HG02759 (cell line): Measurements from ENCODE around the gene GRAMD1B.
"Not testable (repeated sequence)": the region's sequence is repeated elsewhere in the genome, so short reads cannot be mapped to it uniquely, and the experiment has no call there.

Source experiments
- ATAC-seq: cut with Tn5 transposase; IDR thresholded peaks from one replicate; pipeline ENCODE4 v1.9.1; 2021; ENCODE audit warnings: mild to moderate bottlenecking, moderate library complexity; ENCODE audit not compliant: unreplicated experiment

The GRAMD1B gene

DNA sequence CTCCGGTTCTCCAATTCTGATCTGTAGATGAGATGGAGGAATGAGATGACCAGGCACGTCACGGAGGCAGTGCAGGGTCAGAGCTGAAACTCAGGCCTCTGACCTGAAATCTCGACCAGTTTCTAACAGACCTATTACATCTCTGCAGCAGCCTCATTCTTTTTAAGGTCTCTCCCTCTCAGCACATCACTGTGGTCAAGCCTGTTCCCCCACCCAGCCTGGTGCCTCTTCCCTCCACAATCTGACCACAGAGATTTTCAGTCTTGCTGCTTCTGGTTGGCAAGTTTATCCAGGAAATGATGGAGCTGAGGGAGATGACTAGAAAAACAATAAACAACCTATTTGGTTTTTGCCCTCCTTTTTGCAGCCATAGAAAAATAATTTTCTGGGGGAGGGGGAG, 9.5 kb downstream of the GRAMD1B start:
- ATAC-seq, result no peak

DNA sequence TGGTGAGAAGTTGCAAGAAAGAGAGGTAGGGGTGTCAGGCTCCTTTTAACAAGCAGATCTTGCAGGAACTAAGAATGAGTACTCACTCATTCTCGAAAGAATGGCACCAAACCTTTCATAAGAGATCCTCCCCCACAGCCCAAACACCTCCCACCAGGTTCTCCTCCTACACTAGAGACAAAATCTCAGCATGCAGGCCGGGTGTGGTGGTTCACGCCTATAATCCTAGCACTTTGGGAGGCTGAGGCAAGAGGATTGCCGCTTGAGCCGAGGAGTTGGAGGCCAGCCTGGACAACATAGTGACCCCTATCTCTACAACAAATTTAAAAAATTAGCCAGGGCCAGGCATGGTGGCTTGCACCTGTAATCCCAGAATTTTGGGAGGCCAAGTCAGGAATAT, 11.1 kb downstream of the GRAMD1B start:
- no peak for ATAC-seq

DNA sequence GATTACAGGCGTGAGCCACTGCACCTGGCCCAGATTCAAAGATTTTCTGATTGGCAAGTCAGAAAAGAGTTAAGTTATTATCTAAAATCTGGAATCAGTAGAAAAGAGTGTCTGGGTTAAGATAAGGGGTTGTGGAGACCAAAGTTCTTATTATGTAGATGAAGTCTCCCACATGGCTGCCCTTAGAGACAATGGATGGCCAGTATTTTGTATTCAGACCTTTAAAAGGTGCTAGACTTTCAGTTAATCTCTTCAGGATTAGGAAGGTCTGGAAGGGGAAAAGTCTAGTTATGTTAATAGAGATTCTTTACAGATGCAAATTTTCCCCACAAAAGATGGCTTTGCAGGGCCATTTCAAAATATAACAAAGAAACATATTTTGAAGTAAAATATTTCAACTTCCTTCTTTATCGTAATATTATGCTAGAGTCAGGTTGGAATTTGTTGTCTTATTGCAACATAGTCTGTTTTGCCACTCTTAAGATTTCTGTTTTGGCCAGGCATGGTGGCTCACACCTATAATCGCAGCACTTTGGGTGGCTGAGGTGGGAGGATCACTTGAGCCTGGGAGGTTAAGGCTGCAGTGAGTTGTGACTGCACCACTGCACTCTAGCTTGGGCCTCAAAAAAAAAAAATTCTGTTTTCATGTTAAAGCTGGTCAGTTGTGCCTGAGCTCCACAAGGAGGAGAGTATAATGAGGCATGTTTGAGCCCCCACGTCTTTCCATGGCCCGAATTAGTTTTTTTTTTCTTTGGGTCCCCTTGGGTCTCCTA, 14.0 kb downstream of the GRAMD1B start:
- ATAC-seq, result no peak

GRCh38 chr11:123448823-123449222, 18.8 kb downstream of the GRAMD1B start:
- ATAC-seq, result no peak

DNA sequence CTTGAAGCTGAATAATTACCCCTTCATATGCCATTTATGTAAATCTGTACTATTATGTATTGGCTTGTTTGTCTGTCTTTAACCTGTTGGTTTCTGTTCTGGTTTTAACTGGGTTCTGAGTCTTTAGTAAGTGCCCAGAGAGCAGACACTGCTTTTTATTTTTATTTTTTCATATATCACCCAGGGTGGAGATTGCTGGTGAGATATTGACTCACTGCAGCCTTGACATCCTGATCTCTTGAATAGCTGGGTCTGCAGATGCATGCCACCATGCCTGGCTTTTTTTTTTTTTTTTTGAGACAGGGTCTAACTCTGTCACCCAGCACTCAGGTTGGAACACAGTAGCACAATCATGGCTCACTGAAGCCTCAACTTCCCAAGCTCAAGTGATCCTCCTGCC, 19.4 kb downstream of the GRAMD1B start:
- ATAC-seq, result no peak

GRCh38 chr11:123450623-123451022, 20.6 kb downstream of the GRAMD1B start:
- ATAC-seq, result no peak

DNA sequence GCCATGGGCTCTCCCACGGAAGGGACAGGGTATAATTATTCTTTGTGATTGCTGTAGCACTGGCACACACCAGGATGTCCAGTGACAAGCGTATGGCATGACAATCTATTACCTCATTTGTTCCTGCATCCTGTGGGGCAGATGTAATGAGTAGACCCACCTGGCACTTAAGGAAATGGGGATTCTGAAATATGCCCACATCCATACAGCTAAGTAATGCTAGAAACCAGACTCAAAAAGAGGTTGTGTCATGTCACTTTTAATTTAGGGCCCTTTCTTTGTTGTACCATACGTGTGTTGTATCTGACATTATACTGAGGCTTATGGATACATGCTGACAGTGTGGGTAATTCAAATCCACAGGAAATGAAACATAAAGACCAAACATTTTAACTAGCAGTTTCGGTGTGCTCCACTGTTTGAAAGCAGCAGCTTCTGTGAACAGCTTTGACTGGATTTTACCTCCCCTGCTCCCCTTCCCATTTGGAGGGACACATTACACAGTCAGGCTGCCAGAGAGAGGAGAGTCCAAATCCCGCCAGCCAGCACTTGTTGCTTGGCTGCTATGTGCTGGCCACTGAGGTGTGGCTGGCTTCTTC, 21.2 kb downstream of the GRAMD1B start:
- no peak for ATAC-seq

GRCh38 chr11:123452794-123453193, 22.7 kb downstream of the GRAMD1B start:
- ATAC-seq, result no peak

DNA sequence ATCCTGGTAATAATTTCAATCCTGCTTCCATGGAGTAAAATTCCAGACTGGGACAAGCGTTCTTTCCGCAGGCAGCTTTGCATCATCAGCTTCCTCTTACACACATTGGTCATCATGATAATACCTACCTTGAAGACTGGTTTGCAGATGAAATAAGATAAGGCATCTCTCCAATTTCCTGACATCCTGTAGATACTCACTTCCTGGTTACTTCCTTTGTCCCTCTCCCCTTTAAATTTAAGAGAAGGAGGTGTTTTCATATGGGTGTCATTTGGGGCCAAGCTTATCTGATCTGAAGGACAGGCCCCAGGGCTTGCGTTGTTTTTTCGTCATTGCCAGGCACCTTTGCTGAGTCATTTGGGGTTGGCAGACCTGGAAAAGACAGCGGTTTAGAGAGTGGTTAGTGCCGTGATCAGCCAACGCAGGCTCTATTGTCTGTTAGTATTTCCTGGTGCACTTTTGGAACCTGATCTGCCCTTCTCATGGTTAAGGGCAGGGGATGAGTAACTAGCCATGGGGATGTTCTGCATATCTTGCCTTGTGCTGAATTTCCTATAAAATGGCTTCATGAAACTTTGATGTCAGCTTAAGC, 24.1 kb downstream of the GRAMD1B start:
- no peak for ATAC-seq

DNA sequence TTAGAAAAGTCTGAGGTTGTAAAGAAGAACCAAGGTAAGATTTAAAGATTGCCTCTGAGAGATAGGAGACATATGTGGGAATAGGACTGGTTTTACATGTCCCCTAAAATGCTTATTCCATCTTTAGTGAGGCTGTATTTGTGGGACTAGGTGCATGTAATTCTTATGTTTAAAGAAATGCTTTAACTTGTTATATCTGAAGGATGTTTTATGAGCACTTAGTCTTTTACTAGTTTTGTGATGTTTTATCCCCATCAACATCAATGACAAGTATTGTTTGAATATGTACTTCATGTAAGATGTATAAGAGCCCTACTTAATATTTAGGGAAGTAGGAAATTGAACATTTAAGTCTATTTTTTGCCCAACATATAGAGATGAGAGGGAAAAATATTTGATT, 24.7 kb downstream of the GRAMD1B start:
- ATAC-seq, result no peak

GRCh38 chr11:123456448-123456847, 26.4 kb downstream of the GRAMD1B start:
- ATAC-seq, result not testable (repeated sequence)

DNA sequence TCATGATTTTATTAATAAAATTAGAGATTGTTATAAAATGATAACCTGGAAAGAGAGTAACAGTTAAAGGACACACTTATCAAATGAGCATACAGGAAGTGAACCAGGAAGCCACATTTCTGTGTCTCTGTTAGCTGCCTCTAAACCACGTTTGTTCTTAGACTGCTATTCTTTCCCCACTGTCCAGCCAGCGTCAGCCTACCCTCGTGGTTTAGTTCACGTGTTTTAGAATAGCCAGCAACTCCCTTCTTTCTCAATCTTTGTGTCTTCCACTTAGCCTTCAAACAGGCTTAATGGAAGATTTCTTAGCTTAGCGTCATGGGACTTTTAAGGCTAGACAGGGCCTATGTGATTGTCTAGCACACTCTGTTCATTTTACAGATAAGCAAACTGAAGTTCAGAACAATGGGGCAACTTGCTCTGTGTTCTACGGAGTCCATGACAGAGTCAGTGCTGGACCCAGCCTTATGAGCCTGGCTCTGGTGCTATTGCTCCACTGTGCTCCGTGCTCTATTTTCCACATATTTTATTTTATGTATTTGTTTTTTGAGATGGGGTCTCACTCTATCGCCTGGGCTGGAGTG, 27.2 kb downstream of the GRAMD1B start:
- no peak for ATAC-seq

- ATAC-seq, result no peak
Measured at GRCh38 chr11:123458501-123458900, 28.4 kb downstream of the GRAMD1B start.

GRCh38 chr11:123460012-123460700, 30.1 kb downstream of the GRAMD1B start:
- no peak for ATAC-seq

DNA sequence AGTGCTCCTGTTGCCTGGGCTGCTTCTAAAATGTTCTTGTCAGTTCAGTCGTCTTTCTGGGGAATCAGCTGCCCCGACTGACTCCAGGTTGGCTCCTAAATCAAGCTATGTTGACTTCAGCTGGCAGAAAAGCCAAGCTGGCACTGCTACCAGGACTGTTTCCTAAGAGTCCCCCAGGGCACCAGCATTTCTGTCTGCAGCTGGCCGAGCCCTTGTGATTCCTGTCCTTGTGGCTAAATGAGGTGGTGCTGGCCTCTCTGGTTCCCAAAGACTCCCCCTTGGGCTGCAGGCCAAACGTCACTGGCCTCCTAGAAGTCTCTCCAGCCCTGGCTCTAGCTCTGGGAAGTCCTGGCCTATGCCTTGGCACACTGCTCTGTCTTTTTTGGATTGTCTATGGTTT, 31.1 kb downstream of the GRAMD1B start:
- ATAC-seq, result no peak

- not testable (repeated sequence) for ATAC-seq
Measured at GRCh38 chr11:123465667-123466066, 35.6 kb downstream of the GRAMD1B start.

DNA sequence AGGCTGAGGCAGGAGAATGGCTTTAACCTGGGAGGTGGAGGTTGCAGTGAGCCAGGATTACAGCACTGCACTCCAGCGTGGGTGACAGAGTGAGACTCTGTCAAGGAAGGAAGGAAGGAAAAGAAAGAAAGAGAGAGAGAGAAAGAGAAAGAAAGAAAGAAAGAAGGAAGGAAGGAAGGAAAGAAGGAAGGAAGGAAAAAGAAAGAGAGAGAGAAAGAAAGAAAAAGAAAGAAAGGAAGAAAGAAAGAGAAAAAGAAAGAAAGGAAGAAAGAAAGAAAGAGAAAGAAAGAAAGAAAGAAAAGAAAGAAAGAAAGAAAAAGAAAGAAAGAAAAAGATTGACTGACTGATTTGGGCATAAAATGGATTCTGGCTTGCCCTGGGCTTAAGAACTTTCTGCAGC, 36.1 kb downstream of the GRAMD1B start:
- not testable (repeated sequence) for ATAC-seq

DNA sequence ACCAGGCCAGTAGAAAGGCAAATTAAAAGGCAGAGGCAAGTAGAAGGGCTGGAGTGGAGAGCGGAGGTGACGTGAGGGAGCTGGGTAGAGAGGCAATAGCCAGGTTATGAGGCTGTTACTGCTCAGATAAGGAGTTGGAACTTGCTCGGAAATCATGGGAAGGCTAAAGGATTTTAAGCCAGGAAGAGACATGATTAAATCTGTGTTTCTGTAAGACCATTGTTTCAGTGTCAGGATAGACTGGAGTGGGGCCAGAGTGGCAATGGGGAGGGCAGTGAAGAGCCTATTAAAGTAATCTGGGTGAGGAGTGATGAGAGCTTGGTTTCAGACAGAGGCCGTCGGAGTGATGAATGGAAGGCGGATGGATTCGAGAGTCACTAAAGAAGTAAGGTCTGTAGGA, 39.0 kb downstream of the GRAMD1B start:
- no peak for ATAC-seq

DNA sequence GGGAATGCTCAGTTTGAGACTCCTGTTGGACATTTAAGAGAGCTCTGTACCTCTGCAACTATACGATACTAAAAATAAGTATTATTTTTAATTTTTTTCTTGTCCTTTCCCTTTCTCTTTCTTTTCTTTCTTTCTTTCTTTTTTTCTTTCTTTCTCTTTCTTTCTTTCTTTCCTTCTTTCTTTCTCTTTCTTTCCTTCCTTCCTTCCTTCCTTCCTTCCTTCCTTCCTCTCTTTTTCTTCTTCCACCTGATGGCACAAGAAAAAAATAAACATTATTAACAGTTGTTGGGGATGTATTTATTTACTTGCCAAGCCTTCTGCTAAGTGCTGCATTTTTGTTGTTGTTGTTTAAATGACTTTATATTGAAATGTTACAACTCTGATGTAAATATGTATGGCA, 39.5 kb downstream of the GRAMD1B start:
- ATAC-seq, result no peak

DNA sequence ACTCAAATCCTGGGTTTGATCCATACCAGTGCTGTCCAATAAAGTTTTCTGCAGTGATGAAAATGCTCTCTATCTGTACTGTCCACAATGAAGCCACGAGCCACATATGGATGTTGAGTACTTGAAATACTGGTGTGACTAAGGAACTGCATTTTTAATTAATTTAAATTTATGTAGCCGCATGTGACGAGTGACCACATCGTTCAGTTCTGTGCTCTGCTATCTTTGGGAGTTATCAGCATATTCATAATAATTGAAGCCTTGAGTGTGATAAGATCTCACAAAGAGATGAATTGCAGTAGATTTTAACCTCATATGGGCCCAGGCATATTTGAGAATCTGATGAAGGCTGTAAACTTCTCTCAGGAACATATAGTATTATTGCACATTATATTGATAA, 40.8 kb downstream of the GRAMD1B start:
- no peak for ATAC-seq

- ATAC-seq, result no peak
Measured at GRCh38 chr11:123472236-123472935, 42.3 kb downstream of the GRAMD1B start.
